Measurements from ENCODE around the gene ZFAND2A.

Gene ZFAND2A

GRCh38 chr7:1142051-1142635 is 17.9 kb downstream of the ZFAND2A start:
- Histone ChIP-seq H3K4me1 (ENCODE audit: control insufficient read depth, insufficient read depth, low read length) (peaks cover 2% of the 10 kb centered on the region), H3K9me3 (ENCODE audit: control insufficient read depth, low read length) (no peaks in the 10 kb centered on the region), H3K9ac (ENCODE audit: low read length) (no peak overlapping the region)

GRCh38 chr7:1141651-1142050 is 18.3 kb downstream of the ZFAND2A start:
- Histone ChIP-seq H3K4me3 (ENCODE audit: low read length) (no peak overlapping the region), H3K9me3 (ENCODE audit: control insufficient read depth, low read length) (no peaks in the 10 kb centered on the region), H3K36me3 (ENCODE audit: control insufficient read depth, insufficient read depth, low read length) (no peaks in the 10 kb centered on the region), H3K27me3 (ENCODE audit: control insufficient read depth, insufficient read depth, low read length) (no peaks in the 10 kb centered on the region), H3K4me1 (ENCODE audit: control insufficient read depth, insufficient read depth, low read length) (peaks cover 7% of the 10 kb centered on the region), H3K9ac (ENCODE audit: low read length) (no peak overlapping the region)

More at GRCh38 chr7:1142051-1142635, 17.9 kb downstream of the ZFAND2A start:
- Histone ChIP-seq H3K36me3 (ENCODE audit: control insufficient read depth, insufficient read depth, low read length) (no peaks in the 10 kb centered on the region), H3K27me3 (ENCODE audit: control insufficient read depth, insufficient read depth, low read length) (no peaks in the 10 kb centered on the region), H3K4me3 (ENCODE audit: low read length) (no peak overlapping the region)

- Histone ChIP-seq H3K27me3 (ENCODE audit: control insufficient read depth, insufficient read depth, low read length) (no peaks in the 10 kb centered on the region), H3K36me3 (ENCODE audit: control insufficient read depth, insufficient read depth, low read length) (no peaks in the 10 kb centered on the region), H3K9ac (ENCODE audit: low read length) (no peak overlapping the region), H3K9me3 (ENCODE audit: control insufficient read depth, low read length) (no peaks in the 10 kb centered on the region), H3K4me3 (ENCODE audit: low read length) (no peak overlapping the region), H3K4me1 (ENCODE audit: control insufficient read depth, insufficient read depth, low read length) (peaks cover 9% of the 10 kb centered on the region)
These were observed 19.4 kb downstream of the ZFAND2A start for GRCh38 chr7:1140476-1141104.

- H3K4me1 ChIP-seq (ENCODE audit: control insufficient read depth, insufficient read depth, low read length): peaks cover 9% of the 10 kb centered on the region
- H3K9ac ChIP-seq (ENCODE audit: low read length): peak overlapping the region; percentile 56
- no peaks in the 10 kb centered on the region for H3K9me3 ChIP-seq (ENCODE audit: control insufficient read depth, low read length)
- H3K27me3 ChIP-seq (ENCODE audit: control insufficient read depth, insufficient read depth, low read length): no peaks in the 10 kb centered on the region
- peak overlapping the region; percentile 25 for H3K4me3 ChIP-seq (ENCODE audit: low read length)
- no peaks in the 10 kb centered on the region for H3K36me3 ChIP-seq (ENCODE audit: control insufficient read depth, insufficient read depth, low read length)
These were observed 22.4 kb downstream of the ZFAND2A start for GRCh38 chr7:1137517-1138167.

GRCh38 chr7:1136841-1137516 is 23.0 kb downstream of the ZFAND2A start:
- Histone ChIP-seq H3K9me3 (ENCODE audit: control insufficient read depth, low read length) (no peaks in the 10 kb centered on the region), H3K9ac (ENCODE audit: low read length) (peak overlapping the region; percentile 41), H3K27me3 (ENCODE audit: control insufficient read depth, insufficient read depth, low read length) (no peaks in the 10 kb centered on the region), H3K36me3 (ENCODE audit: control insufficient read depth, insufficient read depth, low read length) (no peaks in the 10 kb centered on the region), H3K4me3 (ENCODE audit: low read length) (no peak overlapping the region), H3K4me1 (ENCODE audit: control insufficient read depth, insufficient read depth, low read length) (peaks cover 9% of the 10 kb centered on the region)

GRCh38 chr7:1134951-1135350 is 25.0 kb downstream of the ZFAND2A start:
- Histone ChIP-seq H3K9me3 (ENCODE audit: control insufficient read depth, low read length) (no peaks in the 10 kb centered on the region), H3K9ac (ENCODE audit: low read length) (no peak overlapping the region), H3K36me3 (ENCODE audit: control insufficient read depth, insufficient read depth, low read length) (no peaks in the 10 kb centered on the region), H3K4me3 (ENCODE audit: low read length) (no peak overlapping the region), H3K4me1 (ENCODE audit: control insufficient read depth, insufficient read depth, low read length) (peaks cover 9% of the 10 kb centered on the region), H3K27me3 (ENCODE audit: control insufficient read depth, insufficient read depth, low read length) (no peaks in the 10 kb centered on the region)

- Histone ChIP-seq H3K36me3 (ENCODE audit: control insufficient read depth, insufficient read depth, low read length) (no peaks in the 10 kb centered on the region), H3K27me3 (ENCODE audit: control insufficient read depth, insufficient read depth, low read length) (no peaks in the 10 kb centered on the region), H3K9ac (ENCODE audit: low read length) (no peak overlapping the region), H3K9me3 (ENCODE audit: control insufficient read depth, low read length) (no peaks in the 10 kb centered on the region), H3K4me1 (ENCODE audit: control insufficient read depth, insufficient read depth, low read length) (peaks cover 2% of the 10 kb centered on the region), H3K4me3 (ENCODE audit: low read length) (no peak overlapping the region)
These were observed 28.3 kb downstream of the ZFAND2A start for GRCh38 chr7:1131471-1132265.

GRCh38 chr7:1130021-1130990 is 29.7 kb downstream of the ZFAND2A start:
- H3K4me3 ChIP-seq (ENCODE audit: low read length): no peak overlapping the region
- no peaks in the 10 kb centered on the region for H3K36me3 ChIP-seq (ENCODE audit: control insufficient read depth, insufficient read depth, low read length)
- H3K27me3 ChIP-seq (ENCODE audit: control insufficient read depth, insufficient read depth, low read length): no peaks in the 10 kb centered on the region
- H3K9ac ChIP-seq (ENCODE audit: low read length): no peak overlapping the region
- peaks cover under 1% of the 10 kb centered on the region for H3K4me1 ChIP-seq (ENCODE audit: control insufficient read depth, insufficient read depth, low read length)
- no peaks in the 10 kb centered on the region for H3K9me3 ChIP-seq (ENCODE audit: control insufficient read depth, low read length)

GRCh38 chr7:1129431-1129830 is 30.6 kb downstream of the ZFAND2A start:
- peaks cover 8% of the 10 kb centered on the region for H3K4me1 ChIP-seq (ENCODE audit: control insufficient read depth, insufficient read depth, low read length)
- H3K36me3 ChIP-seq (ENCODE audit: control insufficient read depth, insufficient read depth, low read length): no peaks in the 10 kb centered on the region
- no peaks in the 10 kb centered on the region for H3K27me3 ChIP-seq (ENCODE audit: control insufficient read depth, insufficient read depth, low read length)
- no peaks in the 10 kb centered on the region for H3K9me3 ChIP-seq (ENCODE audit: control insufficient read depth, low read length)
- no peak overlapping the region for H3K9ac ChIP-seq (ENCODE audit: low read length)
- no peak overlapping the region for H3K4me3 ChIP-seq (ENCODE audit: low read length)

- peaks cover 16% of the 10 kb centered on the region for H3K4me1 ChIP-seq (ENCODE audit: control insufficient read depth, insufficient read depth, low read length)
- H3K4me3 ChIP-seq (ENCODE audit: low read length): no peak overlapping the region
- H3K27me3 ChIP-seq (ENCODE audit: control insufficient read depth, insufficient read depth, low read length): no peaks in the 10 kb centered on the region
- H3K9ac ChIP-seq (ENCODE audit: low read length): no peak overlapping the region
- no peaks in the 10 kb centered on the region for H3K9me3 ChIP-seq (ENCODE audit: control insufficient read depth, low read length)
- no peaks in the 10 kb centered on the region for H3K36me3 ChIP-seq (ENCODE audit: control insufficient read depth, insufficient read depth, low read length)
These were observed 33.0 kb downstream of the ZFAND2A start for GRCh38 chr7:1127001-1127400.

- Histone ChIP-seq H3K36me3 (ENCODE audit: control insufficient read depth, insufficient read depth, low read length) (no peaks in the 10 kb centered on the region), H3K9me3 (ENCODE audit: control insufficient read depth, low read length) (no peaks in the 10 kb centered on the region), H3K9ac (ENCODE audit: low read length) (no peak overlapping the region), H3K27me3 (ENCODE audit: control insufficient read depth, insufficient read depth, low read length) (no peaks in the 10 kb centered on the region), H3K4me3 (ENCODE audit: low read length) (no peak overlapping the region), H3K4me1 (ENCODE audit: control insufficient read depth, insufficient read depth, low read length) (peaks cover 16% of the 10 kb centered on the region)
These were observed 34.4 kb downstream of the ZFAND2A start for GRCh38 chr7:1125603-1125969.
